AG04449 (cell line): ENCODE measurements around the gene FXR1.
A peak's percentile ranks its signal among the peaks of the same experiment; 100 is the strongest.
"Not testable (repeated sequence)": the region's sequence is repeated elsewhere in the genome, so short reads cannot be mapped to it uniquely, and the experiment has no call there.

Experiments
- CTCF ChIA-PET: fragments of 350-600 bp; formaldehyde crosslinking; extraction: SDS; loops from one replicate; lab custom pipeline; 2021; ENCODE audit warnings: antibody characterized with exemption; lab: Yijun Ruan, JAX
- POLR2A ChIA-PET: fragments of 400-600, 350-600 bp; formaldehyde crosslinking; extraction: SDS; loops from one replicate; lab custom pipeline; 2020; ENCODE audit warnings: antibody characterized with exemption, inconsistent platforms; lab: Yijun Ruan, JAX
- DNase-seq: peaks from one replicate; pipeline ENCODE4 v3.0.0-alpha.2; 2010; ENCODE audit warnings: low read depth, low spot score
- H3K4me3 ChIP-seq: 2 replicates; pipeline ENCODE4 v1.5.1; 2011; ENCODE audit warnings: low read depth, mild to moderate bottlenecking, control low read depth, low read length
- TF ChIP-seq, protein P1 (sequence below): IDR thresholded peaks from one replicate; pipeline ENCODE4 v1.5.1; 2011; ENCODE audit warnings: mild to moderate bottlenecking, moderate library complexity, low read length, control low read depth, inconsistent platforms; ENCODE audit not compliant: insufficient read depth; ENCODE audit errors: missing control alignments

FXR1 gene

DNA sequence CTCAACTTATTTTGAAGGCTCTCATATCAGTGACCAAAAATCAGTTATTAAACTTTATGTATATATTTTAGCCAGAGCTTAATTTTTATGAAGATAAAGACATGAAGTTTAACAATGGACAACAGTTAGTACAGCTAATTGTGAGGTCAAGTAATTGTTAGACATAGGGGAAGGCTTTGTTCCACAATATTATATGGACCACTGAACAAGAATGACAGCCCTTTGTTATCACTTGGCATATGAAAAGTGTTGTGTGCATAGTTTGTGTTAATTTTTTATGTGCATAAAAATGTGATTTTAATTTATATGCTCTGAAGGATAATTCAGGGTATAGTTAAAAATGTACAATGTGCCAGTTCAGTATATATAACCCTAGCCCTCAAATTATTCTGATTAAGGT is 65.0 kb downstream of the FXR1 start:
- no peak for DNase-seq
- ChIA-PET CTCF (no interaction called here), POLR2A (no interaction called here)
- TF ChIP-seq, protein P1, sequence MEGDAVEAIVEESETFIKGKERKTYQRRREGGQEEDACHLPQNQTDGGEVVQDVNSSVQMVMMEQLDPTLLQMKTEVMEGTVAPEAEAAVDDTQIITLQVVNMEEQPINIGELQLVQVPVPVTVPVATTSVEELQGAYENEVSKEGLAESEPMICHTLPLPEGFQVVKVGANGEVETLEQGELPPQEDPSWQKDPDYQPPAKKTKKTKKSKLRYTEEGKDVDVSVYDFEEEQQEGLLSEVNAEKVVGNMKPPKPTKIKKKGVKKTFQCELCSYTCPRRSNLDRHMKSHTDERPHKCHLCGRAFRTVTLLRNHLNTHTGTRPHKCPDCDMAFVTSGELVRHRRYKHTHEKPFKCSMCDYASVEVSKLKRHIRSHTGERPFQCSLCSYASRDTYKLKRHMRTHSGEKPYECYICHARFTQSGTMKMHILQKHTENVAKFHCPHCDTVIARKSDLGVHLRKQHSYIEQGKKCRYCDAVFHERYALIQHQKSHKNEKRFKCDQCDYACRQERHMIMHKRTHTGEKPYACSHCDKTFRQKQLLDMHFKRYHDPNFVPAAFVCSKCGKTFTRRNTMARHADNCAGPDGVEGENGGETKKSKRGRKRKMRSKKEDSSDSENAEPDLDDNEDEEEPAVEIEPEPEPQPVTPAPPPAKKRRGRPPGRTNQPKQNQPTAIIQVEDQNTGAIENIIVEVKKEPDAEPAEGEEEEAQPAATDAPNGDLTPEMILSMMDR, result no peak
- no peak overlapping the region for H3K4me3 ChIP-seq

DNA sequence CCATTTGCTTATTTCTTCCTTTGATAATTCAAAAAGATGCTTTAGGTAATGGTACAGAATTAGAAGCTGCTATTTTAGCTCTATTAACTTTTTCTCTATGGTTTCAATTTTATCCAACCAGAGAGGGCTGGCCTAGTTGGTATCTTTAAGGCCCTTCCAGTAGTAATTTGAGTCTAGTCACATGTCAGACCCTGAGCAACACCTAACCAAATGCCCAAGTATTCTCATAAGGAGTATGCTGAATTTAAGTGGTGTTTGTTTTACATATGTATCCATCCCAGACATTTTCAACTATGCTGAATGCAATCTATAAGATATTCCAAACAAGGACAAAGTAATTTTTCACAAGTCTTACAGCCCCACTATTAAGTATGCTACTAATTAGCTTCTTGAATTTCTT is 67.5 kb downstream of the FXR1 start:
- CTCF ChIA-PET, result no interaction called here
- POLR2A ChIA-PET, result no interaction called here
- DNase-seq, result no peak
- TF ChIP-seq, protein P1, result no peak
- no peak overlapping the region for H3K4me3 ChIP-seq

DNA sequence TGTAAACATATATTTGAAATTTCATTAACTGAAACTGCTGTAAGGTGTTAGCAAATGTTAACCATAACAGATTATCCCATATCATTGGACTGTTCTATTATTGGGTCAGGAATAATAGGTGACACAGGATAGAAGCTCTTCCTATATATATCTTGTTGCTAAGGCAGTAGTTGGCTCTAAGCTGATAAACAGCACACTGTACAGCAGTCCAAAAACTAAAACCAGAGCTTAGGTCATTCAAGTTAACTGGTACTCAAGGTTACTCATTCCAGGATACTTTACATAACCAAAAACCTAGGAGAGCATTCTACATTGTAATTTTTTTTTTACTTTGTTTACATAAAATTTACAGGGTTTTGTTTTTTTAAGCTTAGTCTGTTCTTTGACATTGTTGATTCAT is 68.1 kb downstream of the FXR1 start:
- TF ChIP-seq, protein P1, result no peak
- CTCF ChIA-PET, result no interaction called here
- no peak overlapping the region for H3K4me3 ChIP-seq
- POLR2A ChIA-PET, result no interaction called here
- DNase-seq, result peak; percentile 14

DNA sequence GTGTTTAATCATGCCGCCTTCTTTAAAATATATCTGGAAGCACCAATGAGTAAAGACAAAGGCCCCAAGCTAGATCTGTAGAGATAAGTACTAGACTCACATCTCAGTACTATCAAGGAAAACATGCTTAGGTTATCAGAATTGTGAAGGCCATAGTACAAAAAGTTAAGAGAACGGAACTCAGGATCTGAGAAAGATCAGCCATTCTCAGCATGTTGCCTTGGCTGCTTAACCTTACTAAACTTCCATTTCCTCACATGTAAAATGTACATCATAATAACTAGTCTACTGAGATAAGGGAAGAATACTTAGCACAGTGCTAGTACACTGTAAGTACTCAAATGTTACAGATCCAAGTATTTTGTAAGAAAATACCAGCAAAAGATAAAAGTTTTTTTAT is 69.4 kb downstream of the FXR1 start:
- CTCF ChIA-PET, result no interaction called here
- H3K4me3 ChIP-seq, result no peak overlapping the region
- TF ChIP-seq, protein P1, result no peak
- POLR2A ChIA-PET, result no interaction called here
- no peak for DNase-seq

DNA sequence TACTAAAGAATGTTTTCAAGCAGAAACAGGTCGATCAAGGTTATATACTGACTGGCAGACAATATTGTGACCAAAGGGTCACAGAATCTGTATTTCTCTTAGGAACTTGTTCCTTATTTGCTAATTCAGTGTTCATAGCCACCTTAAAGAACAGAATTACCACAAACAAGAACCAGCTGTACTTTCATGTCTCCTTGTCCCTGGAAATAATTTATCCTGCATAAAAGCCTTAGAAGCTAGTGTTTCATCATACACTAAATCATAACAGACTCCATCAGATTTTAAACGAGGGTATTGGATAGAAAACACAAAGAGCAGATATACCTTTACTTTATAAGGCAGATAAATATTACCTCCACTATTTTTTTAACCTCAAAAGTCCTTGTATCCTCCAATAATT is 70.7 kb downstream of the FXR1 start:
- ChIA-PET CTCF (no interaction called here), POLR2A (no interaction called here)
- no peak overlapping the region for H3K4me3 ChIP-seq
- DNase-seq, result no peak
- TF ChIP-seq, protein P1, result no peak

DNA sequence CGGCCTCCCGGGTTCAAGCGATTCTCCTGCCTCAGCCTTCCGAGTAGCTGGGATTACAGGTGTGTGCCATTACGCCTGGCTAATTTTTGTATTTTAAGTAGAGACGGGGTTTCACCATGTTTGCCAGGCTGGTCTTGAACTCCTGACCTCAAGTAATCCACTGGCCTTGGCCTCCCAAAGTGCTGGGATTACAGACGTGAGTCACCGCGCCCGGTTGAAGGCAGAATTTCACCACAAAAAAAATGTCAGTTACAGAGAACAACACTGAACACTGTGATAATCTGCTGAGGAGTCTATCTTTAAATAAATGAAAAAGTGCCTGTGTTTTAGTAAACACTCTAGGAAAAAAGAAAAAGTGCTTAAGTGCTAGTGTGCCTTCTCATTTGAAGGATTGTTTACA is 73.9 kb downstream of the FXR1 start:
- DNase-seq, POLR2A ChIA-PET, CTCF ChIA-PET, H3K4me3 ChIP-seq: not testable (repeated sequence)

DNA sequence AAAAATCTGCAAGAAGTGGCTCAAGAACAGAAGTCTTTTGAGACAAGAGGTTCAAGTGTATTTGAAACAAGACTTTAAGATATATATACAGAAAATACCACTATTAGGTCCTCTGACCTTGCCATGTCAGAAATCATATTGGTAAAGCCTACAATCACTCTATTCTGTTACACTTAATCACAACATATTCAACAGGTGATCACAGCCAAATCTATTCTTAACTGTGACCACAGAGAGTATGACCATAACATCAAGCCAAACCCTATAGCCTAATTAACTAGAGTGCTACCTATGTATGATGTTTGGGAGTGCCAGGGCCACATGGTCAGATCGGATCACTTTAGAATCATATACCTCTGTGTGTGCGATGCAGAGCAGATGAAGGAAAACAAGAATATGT is 74.9 kb downstream of the FXR1 start:
- no peak for DNase-seq
- TF ChIP-seq, protein P1, result no peak
- ChIA-PET POLR2A (no interaction called here), CTCF (no interaction called here)
- H3K4me3 ChIP-seq, result no peak overlapping the region
